ENCODE results near the gene SV2B.
"Not testable (repeated sequence)": the region's sequence is repeated elsewhere in the genome, so short reads cannot be mapped to it uniquely, and the experiment has no call there.

Gene SV2B

DNA sequence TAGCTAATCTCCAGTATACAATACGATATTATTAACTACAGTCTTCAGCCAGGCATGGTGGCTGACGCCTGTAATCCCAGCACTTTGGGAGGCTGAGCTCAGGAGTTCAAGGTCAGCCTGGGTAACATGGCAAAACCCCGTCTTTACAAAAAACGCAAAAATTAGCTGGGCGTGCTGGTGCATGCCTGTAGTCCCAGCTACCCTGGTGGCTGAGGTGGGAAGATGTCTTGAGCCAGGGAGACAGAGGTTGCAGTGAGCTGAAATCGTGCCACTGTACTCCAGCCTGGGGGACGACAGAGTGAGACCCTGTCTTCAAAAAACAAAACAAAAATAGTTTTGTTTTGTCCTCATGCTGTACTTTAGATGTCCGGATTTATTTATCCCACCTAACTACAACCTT, 29.2 kb upstream of the SV2B start:
- H3K4me3 ChIP-seq (ENCODE audit: low read length) = no peak overlapping the region
- DNase-seq (ENCODE audit: low read depth) = no peak
- H3K27me3 ChIP-seq (replicated peaks; ENCODE audit: control insufficient read depth, insufficient read depth, low read length) = peaks cover 9% of the 10 kb centered on the region
- H3K4me1 ChIP-seq (ENCODE audit: control insufficient read depth, insufficient read depth, low read length) = no peaks in the 10 kb centered on the region
- no peak overlapping the region for H3K9ac ChIP-seq (ENCODE audit: low read length)
- no peaks in the 10 kb centered on the region for H3K36me3 ChIP-seq (ENCODE audit: control insufficient read depth, insufficient read depth, low read length, severe bottlenecking)
- no peaks in the 10 kb centered on the region for H3K9me3 ChIP-seq (ENCODE audit: control insufficient read depth, low read length)

DNA sequence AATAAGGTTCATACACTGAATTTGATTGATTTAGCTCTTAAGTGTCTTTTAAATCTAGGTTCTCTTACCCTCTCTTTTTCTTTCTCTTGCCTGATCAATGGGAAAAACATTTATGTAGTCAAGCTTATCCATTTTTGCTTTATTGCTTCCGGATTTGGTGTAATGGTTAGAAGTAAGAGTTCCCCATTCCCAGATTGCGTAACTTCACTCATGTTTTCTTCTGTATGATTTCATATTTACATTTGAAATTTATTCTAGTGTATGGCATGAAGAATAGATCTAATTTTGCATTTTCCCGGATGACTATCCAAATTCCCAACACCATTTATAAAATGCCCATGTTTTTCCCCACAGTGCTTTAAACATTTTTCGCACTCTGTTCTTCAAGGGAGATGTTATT, 27.9 kb upstream of the SV2B start:
- Histone ChIP-seq H3K4me3 (ENCODE audit: low read length) (no peak overlapping the region), H3K9ac (ENCODE audit: low read length) (no peak overlapping the region), H3K27me3 (replicated peaks; ENCODE audit: control insufficient read depth, insufficient read depth, low read length) (peaks cover 9% of the 10 kb centered on the region), H3K4me1 (ENCODE audit: control insufficient read depth, insufficient read depth, low read length) (no peaks in the 10 kb centered on the region), H3K36me3 (ENCODE audit: control insufficient read depth, insufficient read depth, low read length, severe bottlenecking) (no peaks in the 10 kb centered on the region), H3K9me3 (ENCODE audit: control insufficient read depth, low read length) (no peaks in the 10 kb centered on the region)
- no peak for DNase-seq (ENCODE audit: low read depth)

- DNase-seq (ENCODE audit: low read depth) = no peak
Observed at GRCh38 chr15:91073077-91073476, 27.0 kb upstream of the SV2B start.

GRCh38 chr15:91073768-91074167, 26.3 kb upstream of the SV2B start:
- no peak overlapping the region for H3K4me3 ChIP-seq (ENCODE audit: low read length)
- no peaks in the 10 kb centered on the region for H3K4me1 ChIP-seq (ENCODE audit: control insufficient read depth, insufficient read depth, low read length)
- peaks cover 4% of the 10 kb centered on the region for H3K27me3 ChIP-seq (replicated peaks; ENCODE audit: control insufficient read depth, insufficient read depth, low read length)
- H3K9me3 ChIP-seq (ENCODE audit: control insufficient read depth, low read length) = peaks cover 3% of the 10 kb centered on the region
- no peaks in the 10 kb centered on the region for H3K36me3 ChIP-seq (ENCODE audit: control insufficient read depth, insufficient read depth, low read length, severe bottlenecking)
- no peak for DNase-seq (ENCODE audit: low read depth)
- no peak overlapping the region for H3K9ac ChIP-seq (ENCODE audit: low read length)

More at GRCh38 chr15:91073077-91073476, 27.0 kb upstream of the SV2B start:
- H3K4me3 ChIP-seq (ENCODE audit: low read length) = no peak overlapping the region
- H3K9ac ChIP-seq (ENCODE audit: low read length) = no peak overlapping the region
- H3K36me3 ChIP-seq (ENCODE audit: control insufficient read depth, insufficient read depth, low read length, severe bottlenecking) = no peaks in the 10 kb centered on the region
- H3K4me1 ChIP-seq (ENCODE audit: control insufficient read depth, insufficient read depth, low read length) = no peaks in the 10 kb centered on the region
- no peaks in the 10 kb centered on the region for H3K9me3 ChIP-seq (ENCODE audit: control insufficient read depth, low read length)
- H3K27me3 ChIP-seq (replicated peaks; ENCODE audit: control insufficient read depth, insufficient read depth, low read length) = peaks cover 9% of the 10 kb centered on the region

GRCh38 chr15:91075739-91076138, 24.3 kb upstream of the SV2B start:
- Histone ChIP-seq H3K4me1 (ENCODE audit: control insufficient read depth, insufficient read depth, low read length) (no peaks in the 10 kb centered on the region), H3K9me3 (ENCODE audit: control insufficient read depth, low read length) (peaks cover 14% of the 10 kb centered on the region), H3K36me3 (ENCODE audit: control insufficient read depth, insufficient read depth, low read length, severe bottlenecking) (no peaks in the 10 kb centered on the region), H3K4me3 (ENCODE audit: low read length) (no peak overlapping the region), H3K27me3 (replicated peaks; ENCODE audit: control insufficient read depth, insufficient read depth, low read length) (no peaks in the 10 kb centered on the region), H3K9ac (ENCODE audit: low read length) (no peak overlapping the region)
- no peak for DNase-seq (ENCODE audit: low read depth)

DNA sequence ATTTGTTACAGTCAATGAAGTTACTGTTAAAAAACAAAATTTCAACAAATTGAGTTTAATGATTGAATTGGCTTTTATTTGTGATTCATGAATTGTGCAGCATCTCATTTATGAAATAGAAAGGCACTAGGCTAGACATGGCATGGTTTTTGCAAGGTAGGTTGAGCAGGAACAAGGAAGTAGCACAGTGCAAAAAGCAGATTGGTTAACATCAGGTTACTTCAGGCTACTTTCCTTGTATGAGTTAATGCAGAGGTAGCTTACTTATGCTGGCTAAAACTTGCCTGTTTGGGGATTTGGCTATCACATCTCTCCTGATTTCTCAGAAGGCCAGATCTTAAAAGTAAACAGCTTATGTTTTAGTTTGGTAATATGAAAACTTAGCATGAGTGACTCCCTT, 23.0 kb upstream of the SV2B start:
- no peak for DNase-seq (ENCODE audit: low read depth)
- peaks cover 14% of the 10 kb centered on the region for H3K9me3 ChIP-seq (ENCODE audit: control insufficient read depth, low read length)

GRCh38 chr15:91093866-91094265, 6.2 kb upstream of the SV2B start:
- DNase-seq (ENCODE audit: low read depth); H3K4me3 ChIP-seq (ENCODE audit: low read length): not testable (repeated sequence)

More for the DNA sequence above, 23.0 kb upstream of the SV2B start:
- Histone ChIP-seq H3K4me3 (ENCODE audit: low read length) (no peak overlapping the region), H3K27me3 (replicated peaks; ENCODE audit: control insufficient read depth, insufficient read depth, low read length) (no peaks in the 10 kb centered on the region), H3K9ac (ENCODE audit: low read length) (no peak overlapping the region), H3K36me3 (ENCODE audit: control insufficient read depth, insufficient read depth, low read length, severe bottlenecking) (no peaks in the 10 kb centered on the region), H3K4me1 (ENCODE audit: control insufficient read depth, insufficient read depth, low read length) (no peaks in the 10 kb centered on the region)

DNA sequence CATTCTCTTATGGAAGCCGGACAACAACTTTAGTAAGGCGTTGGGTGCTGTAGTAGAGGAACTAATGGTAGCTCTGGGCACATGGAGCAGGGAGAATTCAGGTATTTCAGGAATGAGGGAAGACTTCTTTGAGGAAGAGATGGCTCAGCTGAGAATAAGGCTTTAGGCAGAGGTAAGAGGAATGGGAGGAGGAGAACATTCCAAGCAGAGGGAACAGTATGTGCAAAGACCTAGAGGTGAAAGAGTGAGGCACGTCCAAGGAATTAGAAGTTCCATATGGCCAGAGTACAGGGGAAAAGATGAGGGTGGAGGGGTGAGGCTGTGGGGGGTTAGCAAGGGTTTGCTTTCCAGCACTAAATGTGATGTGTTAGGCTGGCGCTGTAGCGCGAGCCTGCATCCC, 1.6 kb upstream of the SV2B start:
- peaks cover 12% of the 10 kb centered on the region for H3K4me1 ChIP-seq (ENCODE audit: control insufficient read depth, insufficient read depth, low read length)
- H3K27me3 ChIP-seq (replicated peaks; ENCODE audit: control insufficient read depth, insufficient read depth, low read length) = peaks cover 50% of the 10 kb centered on the region
- no peaks in the 10 kb centered on the region for H3K36me3 ChIP-seq (ENCODE audit: control insufficient read depth, insufficient read depth, low read length, severe bottlenecking)
- H3K4me3 ChIP-seq (ENCODE audit: low read length) = no peak overlapping the region
- no peak for DNase-seq (ENCODE audit: low read depth)
- H3K9ac ChIP-seq (ENCODE audit: low read length) = no peak overlapping the region
- H3K9me3 ChIP-seq (ENCODE audit: control insufficient read depth, low read length) = no peaks in the 10 kb centered on the region

More at GRCh38 chr15:91093866-91094265, 6.2 kb upstream of the SV2B start:
- not testable (repeated sequence) for H3K36me3 ChIP-seq (ENCODE audit: control insufficient read depth, insufficient read depth, low read length, severe bottlenecking); H3K4me1 ChIP-seq (ENCODE audit: control insufficient read depth, insufficient read depth, low read length); H3K9me3 ChIP-seq (ENCODE audit: control insufficient read depth, low read length); H3K9ac ChIP-seq (ENCODE audit: low read length)
- H3K27me3 ChIP-seq (replicated peaks; ENCODE audit: control insufficient read depth, insufficient read depth, low read length) = peaks cover 11% of the 10 kb centered on the region

GRCh38 chr15:91099616-91099994, 452 bp upstream of the SV2B start:
- H3K36me3 ChIP-seq (ENCODE audit: control insufficient read depth, insufficient read depth, low read length, severe bottlenecking) = no peaks in the 10 kb centered on the region

GRCh38 chr15:91100814-91101607, 954 bp downstream of the SV2B start:
- Histone ChIP-seq H3K9me3 (ENCODE audit: control insufficient read depth, low read length) (no peaks in the 10 kb centered on the region), H3K4me3 (ENCODE audit: low read length) (peak overlapping the region; percentile 72), H3K4me1 (ENCODE audit: control insufficient read depth, insufficient read depth, low read length) (peaks cover 12% of the 10 kb centered on the region), H3K27me3 (replicated peaks; ENCODE audit: control insufficient read depth, insufficient read depth, low read length) (peaks cover 61% of the 10 kb centered on the region), H3K36me3 (ENCODE audit: control insufficient read depth, insufficient read depth, low read length, severe bottlenecking) (no peaks in the 10 kb centered on the region), H3K9ac (ENCODE audit: low read length) (no peak overlapping the region)
- DNase-seq (ENCODE audit: low read depth) = no peak

More at GRCh38 chr15:91099616-91099994, 452 bp upstream of the SV2B start:
- Histone ChIP-seq H3K4me1 (ENCODE audit: control insufficient read depth, insufficient read depth, low read length) (peaks cover 12% of the 10 kb centered on the region), H3K27me3 (replicated peaks; ENCODE audit: control insufficient read depth, insufficient read depth, low read length) (peaks cover 52% of the 10 kb centered on the region), H3K4me3 (ENCODE audit: low read length) (peak overlapping the region; percentile 72), H3K9ac (ENCODE audit: low read length) (no peak overlapping the region), H3K9me3 (ENCODE audit: control insufficient read depth, low read length) (no peaks in the 10 kb centered on the region)
- DNase-seq (ENCODE audit: low read depth) = peak; percentile 41

- no peak overlapping the region for H3K4me3 ChIP-seq (ENCODE audit: low read length)
- no peak overlapping the region for H3K9ac ChIP-seq (ENCODE audit: low read length)
- no peaks in the 10 kb centered on the region for H3K9me3 ChIP-seq (ENCODE audit: control insufficient read depth, low read length)
- no peak for DNase-seq (ENCODE audit: low read depth)
- peaks cover 66% of the 10 kb centered on the region for H3K27me3 ChIP-seq (replicated peaks; ENCODE audit: control insufficient read depth, insufficient read depth, low read length)
- no peaks in the 10 kb centered on the region for H3K36me3 ChIP-seq (ENCODE audit: control insufficient read depth, insufficient read depth, low read length, severe bottlenecking)
- H3K4me1 ChIP-seq (ENCODE audit: control insufficient read depth, insufficient read depth, low read length) = peaks cover 12% of the 10 kb centered on the region
Observed at GRCh38 chr15:91101608-91101920, 1.5 kb downstream of the SV2B start.
